CD14-positive monocyte (primary cell): Measurements from ENCODE around the gene DKKL1. TPM values are rescaled to one million over a fixed set of nuclear protein-coding genes. Genes with fewer than 3 reads are reported as not detected.

ENCODE experiments used
- DNase-seq, 3 donors: peaks; one replicate each; pipeline ENCODE4 v3.0.0-alpha.2; 2011 to 2022
- H2AFZ ChIP-seq: 2 replicates; pipeline ENCODE4 v1.6.0; 2012; ENCODE audit warnings: mild to moderate bottlenecking, low read depth, low read length, inconsistent platforms; ENCODE audit not compliant: insufficient read depth, poor library complexity, severe bottlenecking
- H3K27ac ChIP-seq, 2 donors: 1 replicate in 1 of 2; 2 replicates in 1 of 2; pipeline ENCODE4 v1.5.1; 2012 to 2013; ENCODE audit warnings: low read length in 2 of 2, control low read depth in 1 of 2, inconsistent platforms in 1 of 2, low read depth in 1 of 2, mild to moderate bottlenecking in 1 of 2
- H3K27me3 ChIP-seq, 2 donors: one replicate each; pipeline versions ENCODE4 v1.6.0 to v1.6.1; 2011 to 2013; ENCODE audit warnings: low read length in 2 of 2; ENCODE audit not compliant: control insufficient read depth in 2 of 2, insufficient read depth in 2 of 2
- H3K36me3 ChIP-seq, 2 donors: replicated peaks in 1 of 2; 1 replicate in 1 of 2; 2 replicates in 1 of 2; pipeline versions ENCODE4 v1.5.1 to v1.6.1; 2012 to 2013; ENCODE audit warnings: low read length in 2 of 2, control low read depth in 1 of 2, inconsistent platforms in 1 of 2, mild to moderate bottlenecking in 1 of 2; ENCODE audit not compliant: insufficient read depth in 2 of 2, control insufficient read depth in 1 of 2
- H3K4me1 ChIP-seq, 2 donors: 1 replicate in 1 of 2; 2 replicates in 1 of 2; pipeline versions ENCODE4 v1.5.1 to v1.6.1; 2012 to 2013; ENCODE audit warnings: low read length in 2 of 2, control low read depth in 1 of 2, inconsistent platforms in 1 of 2, mild to moderate bottlenecking in 1 of 2, moderate library complexity in 1 of 2; ENCODE audit not compliant: insufficient read depth in 2 of 2, control insufficient read depth in 1 of 2
- H3K4me2 ChIP-seq: replicated peaks from 2 replicates; pipeline ENCODE3; 2012; ENCODE audit warnings: low read length, moderate library complexity, mild to moderate bottlenecking; ENCODE audit not compliant: poor library complexity, severe bottlenecking; ENCODE audit errors: extremely low read depth
- H3K4me3 ChIP-seq, 3 experiments: fragments of 200-600 bp in 1 of 3; sonication (generic) in 1 of 3; replicated peaks in 1 of 3; 1 replicate in 2 of 3; 2 replicates in 1 of 3; pipeline ENCODE4 v1.5.1; 2011 to 2013; ENCODE audit warnings: low read length in 3 of 3, mild to moderate bottlenecking in 3 of 3, control low read depth in 2 of 3, low read depth in 2 of 3, inconsistent platforms in 1 of 3, moderate library complexity in 1 of 3
- H3K79me2 ChIP-seq: 2 replicates; pipeline ENCODE4 v1.6.0; 2012; ENCODE audit warnings: mild to moderate bottlenecking, control low read depth, inconsistent platforms, low read length, moderate library complexity; ENCODE audit not compliant: insufficient read depth
- H3K9ac ChIP-seq: 2 replicates; pipeline ENCODE4 v1.6.0; 2017; ENCODE audit warnings: low read length, mild to moderate bottlenecking; ENCODE audit not compliant: insufficient read depth, poor library complexity, severe bottlenecking
- H3K9me3 ChIP-seq, 2 donors: replicated peaks in 1 of 2; 1 replicate in 1 of 2; 2 replicates in 1 of 2; pipeline versions ENCODE4 v1.5.1 to v1.6.1; 2012 to 2013; ENCODE audit warnings: low read length in 2 of 2, control low read depth in 1 of 2; ENCODE audit not compliant: control insufficient read depth in 1 of 2, insufficient read depth in 1 of 2
- H4K20me1 ChIP-seq: 2 replicates; pipeline ENCODE4 v1.6.0; 2012; ENCODE audit warnings: mild to moderate bottlenecking, low read length, control low read depth, moderate library complexity; ENCODE audit not compliant: insufficient read depth
- H3K27ac Mint-ChIP-seq, 7 donors: one replicate each; pipeline ENCODE4 v1.8.0; 2020; ENCODE audit warnings: mild to moderate bottlenecking in 7 of 7, mixed read lengths in 7 of 7, moderate library complexity in 6 of 7, inconsistent platforms in 2 of 7
- H3K27me3 Mint-ChIP-seq, 3 donors: one replicate each; pipeline ENCODE4 v1.8.0; 2021 to 2022; ENCODE audit warnings: low read depth in 3 of 3, mild to moderate bottlenecking in 3 of 3, mixed read lengths in 3 of 3, moderate library complexity in 3 of 3, inconsistent platforms in 1 of 3
- H3K36me3 Mint-ChIP-seq, 2 donors: one replicate each; pipeline ENCODE4 v1.8.0; 2020; ENCODE audit warnings: mixed read lengths in 2 of 2, inconsistent platforms in 1 of 2, mild to moderate bottlenecking in 1 of 2
- H3K4me1 Mint-ChIP-seq: one replicate; pipeline ENCODE4 v1.8.0; 2020; ENCODE audit warnings: mild to moderate bottlenecking, mixed read lengths
- H3K4me3 Mint-ChIP-seq, 2 donors: one replicate each; pipeline ENCODE4 v1.8.0; 2020; ENCODE audit warnings: mild to moderate bottlenecking in 2 of 2, mixed read lengths in 2 of 2, moderate library complexity in 1 of 2
- H3K9me3 Mint-ChIP-seq, 7 donors: one replicate each; pipeline ENCODE4 v1.8.0; 2020 to 2022; ENCODE audit warnings: mixed read lengths in 7 of 7, mild to moderate bottlenecking in 6 of 7, moderate library complexity in 6 of 7, inconsistent platforms in 2 of 7
- CTCF ChIP-seq: fragments of 200-600 bp; IDR thresholded peaks from one replicate; pipeline ENCODE4 v1.8.0; 2022; ENCODE audit warnings: antibody characterized with exemption, mild to moderate bottlenecking
- WGBS: methylation state at CpG from one replicate; pipeline ENCODE4 v1.1.5; 2013; ENCODE audit warnings: missing lambda C conversion rate; ENCODE audit not compliant: insufficient coverage; 5-methylcytosine and 5-hydroxymethylcytosine counted together
- intact Hi-C, 2 donors: fragments of 100-400 bp; cut with micrococcal nuclease; formaldehyde crosslinking; loops; one replicate each; pipeline versions ENCODE4 v1.15.0 to v1.15.1; 2023
- polyA plus RNA-seq, 3 donors: library from polyadenylated mRNA; depleted of rRNA in 1 of 3; unstranded in 2 of 3; stranded (reverse) in 1 of 3; fragments of 300-500 nt in 2 of 3; fragments of >200 nt in 1 of 3; fragmentation: Illumina TruSeq in 2 of 3; gene quantifications; 1 replicate in 2 of 3; 2 replicates in 1 of 3; pipeline ENCODE4 v1.2.3, GENCODE V29; 2012 to 2021

DKKL1 gene
- polyA plus RNA-seq, 3 donors, result not detected

- H3K4me1 ChIP-seq, result peaks cover 53 to 77% of the 10 kb centered on the region in 2 donors
- H3K27me3 ChIP-seq, result no peaks in the 10 kb centered on the region
- Mint-ChIP-seq H3K9me3 (peaks cover 0 to 6% (median 0%) of the 10 kb centered on the region in 7 donors), H3K27me3 (peaks cover 0 to 3% (median 2%) of the 10 kb centered on the region in 3 donors), H3K4me3 (peak overlapping the region; percentile 96 to 99), H3K36me3 (peaks cover 24 to 40% of the 10 kb centered on the region in 2 donors), H3K27ac (peak overlapping the region; percentile 93 to 100 (median 96)), H3K4me1 (peaks cover 67% of the 10 kb centered on the region)
- H3K9ac ChIP-seq, result peak overlapping the region; percentile 47
- H3K36me3 ChIP-seq, result peaks cover 22 to 40% of the 10 kb centered on the region in 2 donors
- TF ChIP-seq CTCF, result no peak
- peaks cover 36% of the 10 kb centered on the region for H3K79me2 ChIP-seq
- H2AFZ ChIP-seq, result no peak overlapping the region
- WGBS, result 60% methylated on average over 5 of the region's 10 CpGs
- peak overlapping the region; percentile 98 for H3K4me2 ChIP-seq
- H4K20me1 ChIP-seq, result peaks cover 39% of the 10 kb centered on the region
- intact Hi-C loops, result no loop called here
- peak overlapping the region; percentile 80 to 98 (median 88) for H3K4me3 ChIP-seq
- peak overlapping the region; percentile 62 to 95 for H3K27ac ChIP-seq
- no peaks in the 10 kb centered on the region for H3K9me3 ChIP-seq
- DNase-seq, result peak in 1 of 3 donors; percentile 6
These were observed 27.0 kb upstream of the DKKL1 start for GRCh38 chr19:49336482-49337266.

- H3K4me2 ChIP-seq, result peak overlapping the region; percentile 98
- H3K9ac ChIP-seq, result peak overlapping the region; percentile 47
- intact Hi-C loops, result no loop called here
- peak overlapping the region in 1 of 2 donors; percentile 95 for H3K27ac ChIP-seq
- H3K4me1 Mint-ChIP-seq, result peaks cover 62% of the 10 kb centered on the region
- peaks cover 47 to 70% of the 10 kb centered on the region in 2 donors for H3K4me1 ChIP-seq
- DNase-seq, result no peak
- H3K9me3 ChIP-seq, result no peaks in the 10 kb centered on the region
- H3K27me3 ChIP-seq, result no peaks in the 10 kb centered on the region
- peaks cover 0 to 6% (median 0%) of the 10 kb centered on the region in 7 donors for H3K9me3 Mint-ChIP-seq
- H3K4me3 Mint-ChIP-seq, result peak overlapping the region in 1 of 2 donors; percentile 96
- no peak for TF ChIP-seq CTCF
- H3K27me3 Mint-ChIP-seq, result peaks cover 0 to 3% (median 2%) of the 10 kb centered on the region in 3 donors
- H3K27ac Mint-ChIP-seq, result peak overlapping the region in 5 of 7 donors; percentile 16 to 100 (median 81)
- no peak overlapping the region for H2AFZ ChIP-seq
- WGBS, result 96% methylated on average over 12 of the region's 19 CpGs
- peaks cover 22 to 40% of the 10 kb centered on the region in 2 donors for H3K36me3 ChIP-seq
- peak overlapping the region in 1 of 3 experiments; percentile 98 for H3K4me3 ChIP-seq
- H4K20me1 ChIP-seq, result peaks cover 39% of the 10 kb centered on the region
- H3K79me2 ChIP-seq, result peaks cover 36% of the 10 kb centered on the region
- H3K36me3 Mint-ChIP-seq, result peaks cover 24 to 40% of the 10 kb centered on the region in 2 donors
These were observed 26.2 kb upstream of the DKKL1 start for GRCh38 chr19:49337267-49338022.
